Gastroesophageal sphincter (tissue), 4 donors: ENCODE measurements around the gene PTPN14. TPM values are rescaled to one million over a fixed set of nuclear protein-coding genes. Genes with fewer than 3 reads are reported as not detected.

Experiments used
- ATAC-seq: fragments of 150-250 bp; one replicate; pipeline ENCODE4 v1.9.1; 2016; ENCODE audit warnings: mild to moderate bottlenecking, moderate library complexity
- H3K27ac ChIP-seq, 4 donors: fragments of 200-600 bp; sonication (generic) in 3 of 4; 1 replicate in 3 of 4; 2 replicates in 1 of 4; pipeline ENCODE4 v1.5.1; 2016 to 2019
- H3K27me3 ChIP-seq: fragments of 200-600 bp; sonication (generic); one replicate; pipeline ENCODE4 v1.5.1; 2019
- H3K36me3 ChIP-seq, 2 donors: fragments of 200-600 bp; sonication (generic); one replicate each; pipeline ENCODE4 v1.5.1; 2019; ENCODE audit warnings: control low read depth in 1 of 2
- H3K4me1 ChIP-seq, 3 donors: fragments of 200-600 bp; sonication (generic); 1 replicate in 2 of 3; 2 replicates in 1 of 3; pipeline ENCODE4 v1.5.1; 2016 to 2019; ENCODE audit warnings: control low read depth in 2 of 3
- H3K4me3 ChIP-seq, 2 donors: fragments of 200-600 bp; sonication (generic); one replicate each; pipeline ENCODE4 v1.5.1; 2019; ENCODE audit warnings: mild to moderate bottlenecking in 1 of 2, moderate library complexity in 1 of 2
- H3K9me3 ChIP-seq, 3 donors: fragments of 200-600 bp; sonication (generic); one replicate each; pipeline ENCODE4 v1.5.1; 2017 to 2019; ENCODE audit warnings: control low read depth in 2 of 3
- EP300 ChIP-seq: sonication (generic); formaldehyde crosslinking; IDR thresholded peaks from one replicate; pipeline ENCODE4 v1.6.1; 2017; ENCODE audit warnings: antibody characterized with exemption, mild to moderate bottlenecking
- POLR2A ChIP-seq, 2 donors: fragments of 450-650 bp; IDR thresholded peaks; one replicate each; pipeline ENCODE4 v1.6.1; 2017; ENCODE audit warnings: antibody characterized with exemption in 2 of 2, mild to moderate bottlenecking in 2 of 2, moderate library complexity in 1 of 2
- POLR2AphosphoS5 ChIP-seq: sonication (generic); formaldehyde crosslinking; IDR thresholded peaks from one replicate; pipeline ENCODE4 v1.6.1; 2017; ENCODE audit warnings: antibody characterized with exemption
- WGBS, 2 donors: methylation state at CpG; one replicate each; pipeline ENCODE4 v1.1.5; 2018; ENCODE audit warnings: low coverage in 1 of 2; 5-methylcytosine and 5-hydroxymethylcytosine counted together
- total RNA-seq, 4 donors: library from RNA; depleted of rRNA; stranded (reverse); fragments of >200 nt; gene quantifications; one replicate each; pipeline ENCODE4 v1.1.0, GENCODE V29; 2016
- TF ChIP-seq, protein P1 (sequence below), 4 experiments: fragments of 200-600 bp in 2 of 4; fragments of 450-650 bp in 2 of 4; sonication (generic) in 1 of 4; IDR thresholded peaks; one replicate each; pipeline ENCODE4 v1.5.1; 2017 to 2019; ENCODE audit warnings: antibody characterized with exemption in 4 of 4, mild to moderate bottlenecking in 2 of 4, moderate library complexity in 2 of 4

PTPN14 gene
- total RNA-seq, 4 donors from 2014 or later, result 38.9 to 96.8 (median 75.4) TPM

DNA sequence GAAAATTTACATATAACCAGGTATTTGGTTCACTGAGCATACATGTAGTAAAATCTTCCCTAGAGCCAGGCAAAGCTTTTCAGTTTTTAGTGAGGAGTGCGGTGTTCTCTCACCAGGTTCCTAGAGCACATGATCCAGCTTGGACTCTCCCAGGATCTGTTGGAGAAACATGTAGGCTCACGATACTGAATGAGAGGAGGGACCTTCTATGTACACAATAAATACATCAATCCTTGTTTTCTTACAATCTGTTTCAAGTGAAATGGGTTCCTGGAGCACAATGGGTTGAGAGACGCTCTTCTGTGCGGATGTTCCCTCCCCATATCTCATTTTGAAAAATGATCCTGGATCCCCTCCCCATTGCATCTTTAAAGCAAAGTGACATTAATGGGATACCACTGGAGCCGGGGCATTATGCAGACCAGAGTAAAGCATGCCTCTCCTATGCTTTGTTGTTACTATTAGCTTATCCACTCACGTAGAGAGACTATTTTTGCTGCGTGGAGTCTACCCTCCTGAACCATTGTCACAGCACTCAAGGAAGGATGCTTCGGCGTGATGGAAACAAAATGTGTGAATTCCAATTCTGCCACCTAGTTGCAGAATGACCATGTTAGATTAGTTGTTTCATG, 251.1 kb downstream of the PTPN14 start:
- Histone ChIP-seq H3K27ac (no peak overlapping the region), H3K4me3 (no peak overlapping the region), H3K9me3 (no peaks in the 10 kb centered on the region), H3K27me3 (no peaks in the 10 kb centered on the region), H3K36me3 (no peaks in the 10 kb centered on the region), H3K4me1 (peaks cover 0 to 11% (median 2%) of the 10 kb centered on the region in 3 donors)
- TF ChIP-seq POLR2A (IDR thresholded peaks at IDR 0.05) (no peak), POLR2AphosphoS5 (no peak), EP300 (no peak)
- TF ChIP-seq, protein P1, sequence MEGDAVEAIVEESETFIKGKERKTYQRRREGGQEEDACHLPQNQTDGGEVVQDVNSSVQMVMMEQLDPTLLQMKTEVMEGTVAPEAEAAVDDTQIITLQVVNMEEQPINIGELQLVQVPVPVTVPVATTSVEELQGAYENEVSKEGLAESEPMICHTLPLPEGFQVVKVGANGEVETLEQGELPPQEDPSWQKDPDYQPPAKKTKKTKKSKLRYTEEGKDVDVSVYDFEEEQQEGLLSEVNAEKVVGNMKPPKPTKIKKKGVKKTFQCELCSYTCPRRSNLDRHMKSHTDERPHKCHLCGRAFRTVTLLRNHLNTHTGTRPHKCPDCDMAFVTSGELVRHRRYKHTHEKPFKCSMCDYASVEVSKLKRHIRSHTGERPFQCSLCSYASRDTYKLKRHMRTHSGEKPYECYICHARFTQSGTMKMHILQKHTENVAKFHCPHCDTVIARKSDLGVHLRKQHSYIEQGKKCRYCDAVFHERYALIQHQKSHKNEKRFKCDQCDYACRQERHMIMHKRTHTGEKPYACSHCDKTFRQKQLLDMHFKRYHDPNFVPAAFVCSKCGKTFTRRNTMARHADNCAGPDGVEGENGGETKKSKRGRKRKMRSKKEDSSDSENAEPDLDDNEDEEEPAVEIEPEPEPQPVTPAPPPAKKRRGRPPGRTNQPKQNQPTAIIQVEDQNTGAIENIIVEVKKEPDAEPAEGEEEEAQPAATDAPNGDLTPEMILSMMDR (IDR thresholded peaks at IDR 0.05), result no peak
- ATAC-seq, result no peak
- 85 to 95% methylated on average over 8 to 9 of the region's 9 CpGs for WGBS, 2 donors

Other genes starting within 250 kb of the PTPN14 start
- gene CENPF, start 51.6 kb upstream of the PTPN14 start, total RNA-seq, result 10 to 100 TPM in 1 of 4 donors, under 1 TPM in 3; 0.31 to 18.4 (median 0.66) TPM